ENCODE measurements around the gene POU6F1. TPM values are rescaled to one million over a fixed set of nuclear protein-coding genes. Genes with fewer than 3 reads are reported as not detected.

Gene POU6F1
- total RNA-seq, 3 donors from 2014 or later (not counting 1 experiment from before 2014, with no cell fraction given), result 5.7 to 6.6 (median 6.0) TPM

- no peaks in the 10 kb centered on the region for H3K4me1 ChIP-seq (ENCODE audit: control insufficient read depth, insufficient read depth, low read length)
- intact Hi-C loops (cut with micrococcal nuclease), result no loop called here
- ATAC-seq (no peak), DNase-seq (no peak)
- H3K9me3 Mint-ChIP-seq, result no peaks in the 10 kb centered on the region
- H3K27ac Mint-ChIP-seq, result no peak overlapping the region
- H3K27me3 Mint-ChIP-seq (ENCODE audit: low read depth in 2 of 2), result no peaks in the 10 kb centered on the region
- H3K4me3 Mint-ChIP-seq, result no peak overlapping the region
- H3K9me3 ChIP-seq (ENCODE audit: control insufficient read depth, insufficient read depth, low read length), result no peaks in the 10 kb centered on the region
- no CpG with 5 or more reads among the region's 1 CpG for WGBS (ENCODE audit: insufficient coverage)
- no peak overlapping the region for H3K27ac ChIP-seq (ENCODE audit: low read length)
- no peaks in the 10 kb centered on the region for H3K27me3 ChIP-seq (ENCODE audit: control insufficient read depth, insufficient read depth, low read length)
- H3K36me3 Mint-ChIP-seq, result no peaks in the 10 kb centered on the region
- no peak for TF ChIP-seq CTCF (IDR thresholded peaks at IDR 0.05)
- H3K4me1 Mint-ChIP-seq, result peaks cover 7 to 8% of the 10 kb centered on the region in 2 donors
- H3K36me3 ChIP-seq (ENCODE audit: control insufficient read depth, insufficient read depth, low read length), result no peaks in the 10 kb centered on the region
- no peak overlapping the region for H3K4me3 ChIP-seq (ENCODE audit: low read length)
These were observed 35.4 kb upstream of the POU6F1 start for GRCh38 chr12:51253276-51253675.

DNA sequence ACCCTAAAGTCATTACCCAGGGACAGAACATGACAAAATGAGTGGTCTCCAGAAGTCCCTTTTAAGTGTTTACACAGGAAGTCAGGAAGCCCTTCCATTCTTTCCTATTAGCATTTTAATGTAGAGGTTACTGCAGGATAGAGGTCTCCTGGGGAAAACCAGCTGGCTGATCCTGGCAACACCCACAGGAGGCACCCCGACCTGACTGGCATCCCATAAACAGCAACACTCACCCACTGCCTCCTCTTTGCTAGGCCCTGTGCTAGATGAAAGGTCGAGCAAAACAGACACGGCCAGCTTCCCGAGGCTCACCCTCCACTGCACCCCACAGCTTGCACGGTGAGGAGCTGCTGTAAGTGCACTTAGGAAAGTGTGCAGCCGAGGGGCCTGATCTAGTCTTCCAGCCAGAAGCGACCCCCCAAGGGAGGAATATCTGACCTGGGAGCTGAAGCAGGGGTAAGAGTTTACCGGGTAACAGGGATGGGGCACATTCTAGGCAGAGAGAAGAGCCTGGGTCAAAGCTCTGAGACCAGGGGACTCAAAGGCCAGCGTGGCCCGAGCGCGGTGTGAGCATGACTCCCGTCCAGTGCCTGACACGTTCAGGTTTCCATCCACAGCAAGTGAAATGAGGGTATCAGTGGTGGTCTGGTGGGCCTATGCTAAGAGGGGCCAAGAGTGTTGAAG is 29.8 kb upstream of the POU6F1 start:
- H3K27ac ChIP-seq (ENCODE audit: low read length), result peak overlapping the region; percentile 39
- Mint-ChIP-seq H3K36me3 (peaks cover 1% of the 10 kb centered on the region), H3K27ac (peak overlapping the region; percentile 82 to 89), H3K4me3 (peak overlapping the region; percentile 17), H3K4me1 (peaks cover 36 to 37% of the 10 kb centered on the region in 2 donors), H3K27me3 (ENCODE audit: low read depth in 2 of 2) (no peaks in the 10 kb centered on the region), H3K9me3 (no peaks in the 10 kb centered on the region)
- DNase-seq (no peak), ATAC-seq (no peak)
- TF ChIP-seq CTCF (IDR thresholded peaks at IDR 0.05), result no peak
- no peaks in the 10 kb centered on the region for H3K27me3 ChIP-seq (ENCODE audit: control insufficient read depth, insufficient read depth, low read length)
- H3K9me3 ChIP-seq (ENCODE audit: control insufficient read depth, insufficient read depth, low read length), result no peaks in the 10 kb centered on the region
- intact Hi-C loops (cut with micrococcal nuclease), result no loop called here
- no peak overlapping the region for H3K4me3 ChIP-seq (ENCODE audit: low read length)
- H3K36me3 ChIP-seq (ENCODE audit: control insufficient read depth, insufficient read depth, low read length), result peaks cover 17% of the 10 kb centered on the region
- whole genome bisulfite sequencing (ENCODE audit: insufficient coverage), result 94% methylated on average over 14 of the region's 14 CpGs
- H3K4me1 ChIP-seq (ENCODE audit: control insufficient read depth, insufficient read depth, low read length), result peaks cover 21% of the 10 kb centered on the region

GRCh38 chr12:51246254-51246853 is 28.5 kb upstream of the POU6F1 start:
- Mint-ChIP-seq H3K9me3 (no peaks in the 10 kb centered on the region), H3K27me3 (ENCODE audit: low read depth in 2 of 2) (no peaks in the 10 kb centered on the region), H3K27ac (peak overlapping the region; percentile 82 to 89), H3K36me3 (peaks cover 9% of the 10 kb centered on the region), H3K4me3 (peak overlapping the region; percentile 38), H3K4me1 (peaks cover 43 to 44% of the 10 kb centered on the region in 2 donors)
- Histone ChIP-seq H3K27me3 (ENCODE audit: control insufficient read depth, insufficient read depth, low read length) (no peaks in the 10 kb centered on the region), H3K36me3 (ENCODE audit: control insufficient read depth, insufficient read depth, low read length) (peaks cover 29% of the 10 kb centered on the region), H3K4me3 (ENCODE audit: low read length) (no peak overlapping the region), H3K4me1 (ENCODE audit: control insufficient read depth, insufficient read depth, low read length) (peaks cover 24% of the 10 kb centered on the region), H3K9me3 (ENCODE audit: control insufficient read depth, insufficient read depth, low read length) (no peaks in the 10 kb centered on the region), H3K27ac (ENCODE audit: low read length) (peak overlapping the region; percentile 67)
- intact Hi-C loops (cut with micrococcal nuclease), result no loop called here
- no peak for TF ChIP-seq CTCF (IDR thresholded peaks at IDR 0.05)
- ATAC-seq (peak; percentile 66 to 72 (median 69)), DNase-seq (peak; percentile 24 to 69)
- 0% methylated on average over 7 of the region's 7 CpGs for WGBS (ENCODE audit: insufficient coverage)
